ENCODE measurements around the gene RBM38.

GRCh38 chr20:57388953-57389694, 2.1 kb upstream of the RBM38 start:
- TF ChIP-seq POLR2A (IDR thresholded peaks at IDR 0.05; ENCODE audit: low read depth, low read length) (no peak), TAF1 (IDR thresholded peaks at IDR 0.05; ENCODE audit: borderline replicate concordance, low read depth, low read length) (no peak)

Measured in GM12892 (cell line).